HepG2 (cell line): ENCODE measurements around the gene KCTD16. TPM values are rescaled to one million over a fixed set of nuclear protein-coding genes. Genes with fewer than 3 reads are reported as not detected.

ENCODE experiments used
- ATAC-seq: fragments of 200-7000 bp; cut with Tn5 transposase; 3 replicates; pipeline ENCODE4 v1.9.1; 2020; ENCODE audit warnings: mild to moderate bottlenecking, moderate library complexity
- BruUV-seq: library from RNA; stranded (reverse); fragments of 400-500 nt; replicated peaks from 2 replicates; lab custom pipeline; 2021; lab: Mats Ljungman, UMichigan
- CTCF ChIA-PET: fragments of 300-600 bp; formaldehyde crosslinking; extraction: SDS; loops from one replicate; lab custom pipeline; 2021; ENCODE audit warnings: low total read pairs, inconsistent platforms, low intra/inter-chr PET ratio; lab: Yijun Ruan, JAX
- POLR2A ChIA-PET: fragments of 350-600 bp; sonication (Branson Sonifier 250); formaldehyde crosslinking; loops from one replicate; lab custom pipeline; 2020; ENCODE audit warnings: antibody characterized with exemption, inconsistent platforms; lab: Yijun Ruan, JAX
- DNase-seq: peaks from one replicate; pipeline ENCODE4 v3.0.0-alpha.2; 2015; ENCODE audit warnings: low spot score
- FAIRE-seq: peaks from 3 replicates; lab custom pipeline; 2011; peaks lifted over from hg19 to GRCh38; lab: Jason Lieb, UNC
- H2AFZ ChIP-seq: one replicate; pipeline ENCODE4 v1.6.1; 2011; ENCODE audit warnings: low read length, inconsistent platforms
- H3K27ac ChIP-seq: fragments of 300-600 bp; 3 replicates; pipeline ENCODE4 v1.8.0; 2011; ENCODE audit warnings: mixed run types, mild to moderate bottlenecking, mixed read lengths, low read length, inconsistent platforms; ENCODE audit not compliant: insufficient read depth; ENCODE audit errors: extremely low read length
- H3K27me3 ChIP-seq, 2 experiments: fragments of 200-600 bp in 1 of 2; 2 replicates in 1 of 2; 3 replicates in 1 of 2; pipeline versions ENCODE4 v1.6.0 to v1.8.0; 2011; ENCODE audit warnings: low read length in 2 of 2, mild to moderate bottlenecking in 2 of 2, moderate library complexity in 2 of 2, inconsistent platforms in 1 of 2; ENCODE audit not compliant: insufficient read depth in 2 of 2, control insufficient read depth in 1 of 2
- H3K36me3 ChIP-seq, 2 experiments: fragments of 200-600 bp in 1 of 2; replicated peaks in 1 of 2; 2 replicates in 1 of 2; 3 replicates in 1 of 2; pipeline versions ENCODE4 v1.5.1 to v1.8.0; 2011; ENCODE audit warnings: low read length in 2 of 2, inconsistent platforms in 1 of 2; ENCODE audit not compliant: insufficient read depth in 2 of 2, control insufficient read depth in 1 of 2
- H3K4me1 ChIP-seq: 2 replicates; pipeline ENCODE4 v1.5.1; 2012; ENCODE audit warnings: low read length, inconsistent platforms; ENCODE audit not compliant: insufficient read depth
- H3K4me2 ChIP-seq: 2 replicates; pipeline ENCODE4 v1.6.0; 2011; ENCODE audit warnings: low read depth, low read length, inconsistent platforms
- H3K4me3 ChIP-seq, 3 experiments: fragments of 200-600 bp in 1 of 3; sonication (generic), shearing (Covaris generic) in 1 of 3; replicated peaks in 1 of 3; 2 replicates each; pipeline ENCODE4 v1.5.1; 2011 to 2016; ENCODE audit warnings: low read length in 3 of 3, inconsistent platforms in 2 of 3, low read depth in 2 of 3, mild to moderate bottlenecking in 2 of 3, control low read depth in 1 of 3, mixed read lengths in 1 of 3; ENCODE audit not compliant: insufficient read depth in 1 of 3
- H3K79me2 ChIP-seq: one replicate; pipeline ENCODE4 v1.6.1; 2011; ENCODE audit warnings: low read length, inconsistent platforms; ENCODE audit not compliant: insufficient read depth
- H3K9ac ChIP-seq: 2 replicates; pipeline ENCODE4 v1.6.0; 2011; ENCODE audit warnings: mild to moderate bottlenecking, low read depth, low read length, inconsistent platforms; ENCODE audit not compliant: insufficient read depth
- H3K9me3 ChIP-seq: 2 replicates; pipeline ENCODE4 v1.5.1; 2012; ENCODE audit warnings: mild to moderate bottlenecking, low read length
- H4K20me1 ChIP-seq: 2 replicates; pipeline ENCODE4 v1.6.0; 2011; ENCODE audit warnings: inconsistent platforms, mild to moderate bottlenecking, low read length, moderate library complexity; ENCODE audit not compliant: insufficient read depth
- FOXJ3 ChIP-seq: sonication (generic); formaldehyde crosslinking; IDR thresholded peaks from 2 replicates; pipeline ENCODE4 v1.4.0; 2020; ENCODE audit warnings: missing genetic modification reagents, mild to moderate bottlenecking, borderline replicate concordance
- MYC ChIP-seq: sonication (generic); formaldehyde crosslinking; IDR thresholded peaks from 2 replicates; pipeline ENCODE4 v1.9.0; 2021; ENCODE audit warnings: missing genetic modification reagents, borderline replicate concordance
- NFE2 ChIP-seq: sonication (generic); formaldehyde crosslinking; IDR thresholded peaks from 2 replicates; pipeline ENCODE4 v1.4.0; 2020; ENCODE audit warnings: missing genetic modification reagents
- NFKB2 ChIP-seq: sonication (generic); formaldehyde crosslinking; IDR thresholded peaks from 2 replicates; pipeline ENCODE4 v1.4.0; 2020; ENCODE audit warnings: missing genetic modification reagents, borderline replicate concordance
- POLR2A ChIP-seq, 2 experiments: IDR thresholded peaks; 2 replicates each; pipeline ENCODE4 v1.6.1; 2011; ENCODE audit warnings: low read depth in 2 of 2, low read length in 2 of 2, mild to moderate bottlenecking in 1 of 2, moderate library complexity in 1 of 2; ENCODE audit not compliant: insufficient read depth in 1 of 2
- SKI ChIP-seq: fragments of 450-650 bp; IDR thresholded peaks from one replicate; pipeline ENCODE4 v1.6.1; 2018; ENCODE audit warnings: mild to moderate bottlenecking; ENCODE audit not compliant: partially characterized antibody
- TRIM24 ChIP-seq: sonication (generic); formaldehyde crosslinking; IDR thresholded peaks from 2 replicates; pipeline ENCODE4 v1.8.0; 2022; ENCODE audit warnings: mild to moderate bottlenecking, missing genetic modification reagents
- U2AF2 ChIP-seq: fragments of 200-400 bp; formaldehyde crosslinking; IDR thresholded peaks from 2 replicates; pipeline ENCODE4 v1.6.1; 2017; ENCODE audit warnings: low read depth, mild to moderate bottlenecking, low read length
- ZBTB38 ChIP-seq: sonication (generic); formaldehyde crosslinking; IDR thresholded peaks from 2 replicates; pipeline ENCODE4 v1.5.1; 2020; ENCODE audit warnings: mild to moderate bottlenecking, missing genetic modification reagents
- ZNF143 ChIP-seq: sonication (generic); formaldehyde crosslinking; IDR thresholded peaks from 2 replicates; pipeline ENCODE4 v1.4.0; 2020; ENCODE audit warnings: missing genetic modification reagents
- ZNF614 ChIP-seq: IDR thresholded peaks from 2 replicates; pipeline ENCODE4 v1.6.1; 2018; ENCODE audit warnings: missing biosample characterization, missing genetic modification reagents, inconsistent platforms, borderline replicate concordance
- WGBS: methylation state at CpG from one replicate; pipeline ENCODE4 v1.1.6; 2017; ENCODE audit warnings: low lambda C conversion rate; 5-methylcytosine and 5-hydroxymethylcytosine counted together
- in situ Hi-C: cut with HindIII; loops from 2 replicates; pipeline ENCODE4 v1.10.0; 2017; ENCODE audit warnings: low pct_unique_long_range_greater_than_20kb; ENCODE audit not compliant: extremely low pct_ligation_motif_present
- intact Hi-C: fragments of 100-400 bp; cut with micrococcal nuclease; formaldehyde crosslinking; loops from one replicate; pipeline ENCODE4 v1.10.0; 2022; ENCODE audit not compliant: unreplicated experiment
- polyA plus RNA-seq, 8 experiments: library from polyadenylated mRNA; depleted of rRNA in 3 of 8; stranded (reverse) in 7 of 8; unstranded in 1 of 8; fragments of >200 nt; fragmentation: Illumina TruSeq in 4 of 8; extraction: Trizol in 4 of 8; gene quantifications; 2 replicates each; pipeline versions ENCODE4 v1.2.1 to v1.2.3, GENCODE V29; 2011 to 2016; ENCODE audit warnings: low read depth in 4 of 8, missing spikeins in 1 of 8, mixed read lengths in 1 of 8; ENCODE audit not compliant: insufficient read depth in 1 of 8
- total RNA-seq, 5 experiments: library from RNA; depleted of rRNA; stranded (reverse); fragments of >200 nt; fragmentation: Illumina TruSeq; extraction: Trizol; gene quantifications; 2 replicates each; pipeline ENCODE4 v1.2.3, GENCODE V29; 2016; ENCODE audit warnings: low read depth in 1 of 5
- TF ChIP-seq, protein P1 (sequence below), 2 experiments: sonication (generic) in 1 of 2; formaldehyde crosslinking in 1 of 2; IDR thresholded peaks; 2 replicates each; pipeline versions ENCODE4 v1.5.1 to v1.6.1; 2011 to 2020; ENCODE audit warnings: borderline replicate concordance in 1 of 2, low read depth in 1 of 2, low read length in 1 of 2, mild to moderate bottlenecking in 1 of 2, missing genetic modification reagents in 1 of 2, moderate library complexity in 1 of 2
- TF ChIP-seq, protein P2 (sequence below): sonication (generic); formaldehyde crosslinking; IDR thresholded peaks from 2 replicates; pipeline ENCODE4 v1.4.0; 2020; ENCODE audit warnings: missing genetic modification reagents

The KCTD16 gene
- total and polyA plus RNA-seq, 2 of the 13 experiments (the other 11 are each of a cell fraction or from before 2014, with no cell fraction given), result 0.02 to 0.09 TPM

GRCh38 chr5:144126707-144127106 lies 44.0 kb upstream of the KCTD16 start:
- FAIRE-seq (no peak), ATAC-seq (no peak), DNase-seq (no peak)
- no peaks in the 10 kb centered on the region for H4K20me1 ChIP-seq
- no peak overlapping the region for H2AFZ ChIP-seq
- H3K4me2 ChIP-seq, result no peak overlapping the region
- no peaks in the 10 kb centered on the region for H3K9me3 ChIP-seq
- no peaks in the 10 kb centered on the region for H3K4me1 ChIP-seq
- no TSS peak for BruUV-seq
- WGBS, result 20% methylated on average over 2 of the region's 4 CpGs
- intact Hi-C loops, result no loop called here
- TF ChIP-seq, protein P1, sequence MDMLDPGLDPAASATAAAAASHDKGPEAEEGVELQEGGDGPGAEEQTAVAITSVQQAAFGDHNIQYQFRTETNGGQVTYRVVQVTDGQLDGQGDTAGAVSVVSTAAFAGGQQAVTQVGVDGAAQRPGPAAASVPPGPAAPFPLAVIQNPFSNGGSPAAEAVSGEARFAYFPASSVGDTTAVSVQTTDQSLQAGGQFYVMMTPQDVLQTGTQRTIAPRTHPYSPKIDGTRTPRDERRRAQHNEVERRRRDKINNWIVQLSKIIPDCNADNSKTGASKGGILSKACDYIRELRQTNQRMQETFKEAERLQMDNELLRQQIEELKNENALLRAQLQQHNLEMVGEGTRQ (IDR thresholded peaks at IDR 0.05; ENCODE audit: low read depth, low read length), result no peak
- TF ChIP-seq, protein P1 (CRISPR knock-in tag; IDR thresholded peaks at IDR 0.05; ENCODE audit: borderline replicate concordance), result no peak
- no peak for TF ChIP-seq ZNF143 (CRISPR knock-in tag)
- TF ChIP-seq NFKB2 (CRISPR knock-in tag), result no peak
- no peak for TF ChIP-seq POLR2A (IDR thresholded peaks at IDR 0.05; ENCODE audit: insufficient read depth in 1 of 2, low read depth in 2 of 2, low read length in 2 of 2)
- TF ChIP-seq U2AF2, result no peak
- TF ChIP-seq NFE2 (CRISPR knock-in tag), result no peak
- TF ChIP-seq ZNF614 (CRISPR knock-in tag), result no peak
- no peak for TF ChIP-seq ZBTB38 (CRISPR knock-in tag)
- TF ChIP-seq TRIM24 (CRISPR knock-in tag), result no peak
- TF ChIP-seq SKI, result no peak
- TF ChIP-seq FOXJ3, result no peak
- TF ChIP-seq, protein P2, sequence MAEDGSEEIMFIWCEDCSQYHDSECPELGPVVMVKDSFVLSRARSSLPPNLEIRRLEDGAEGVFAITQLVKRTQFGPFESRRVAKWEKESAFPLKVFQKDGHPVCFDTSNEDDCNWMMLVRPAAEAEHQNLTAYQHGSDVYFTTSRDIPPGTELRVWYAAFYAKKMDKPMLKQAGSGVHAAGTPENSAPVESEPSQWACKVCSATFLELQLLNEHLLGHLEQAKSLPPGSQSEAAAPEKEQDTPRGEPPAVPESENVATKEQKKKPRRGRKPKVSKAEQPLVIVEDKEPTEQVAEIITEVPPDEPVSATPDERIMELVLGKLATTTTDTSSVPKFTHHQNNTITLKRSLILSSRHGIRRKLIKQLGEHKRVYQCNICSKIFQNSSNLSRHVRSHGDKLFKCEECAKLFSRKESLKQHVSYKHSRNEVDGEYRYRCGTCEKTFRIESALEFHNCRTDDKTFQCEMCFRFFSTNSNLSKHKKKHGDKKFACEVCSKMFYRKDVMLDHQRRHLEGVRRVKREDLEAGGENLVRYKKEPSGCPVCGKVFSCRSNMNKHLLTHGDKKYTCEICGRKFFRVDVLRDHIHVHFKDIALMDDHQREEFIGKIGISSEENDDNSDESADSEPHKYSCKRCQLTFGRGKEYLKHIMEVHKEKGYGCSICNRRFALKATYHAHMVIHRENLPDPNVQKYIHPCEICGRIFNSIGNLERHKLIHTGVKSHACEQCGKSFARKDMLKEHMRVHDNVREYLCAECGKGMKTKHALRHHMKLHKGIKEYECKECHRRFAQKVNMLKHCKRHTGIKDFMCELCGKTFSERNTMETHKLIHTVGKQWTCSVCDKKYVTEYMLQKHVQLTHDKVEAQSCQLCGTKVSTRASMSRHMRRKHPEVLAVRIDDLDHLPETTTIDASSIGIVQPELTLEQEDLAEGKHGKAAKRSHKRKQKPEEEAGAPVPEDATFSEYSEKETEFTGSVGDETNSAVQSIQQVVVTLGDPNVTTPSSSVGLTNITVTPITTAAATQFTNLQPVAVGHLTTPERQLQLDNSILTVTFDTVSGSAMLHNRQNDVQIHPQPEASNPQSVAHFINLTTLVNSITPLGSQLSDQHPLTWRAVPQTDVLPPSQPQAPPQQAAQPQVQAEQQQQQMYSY, result no peak
- TF ChIP-seq MYC (CRISPR knock-in tag), result no peak
- no peak overlapping the region for H3K27ac ChIP-seq
- H3K36me3 ChIP-seq, result no peaks in the 10 kb centered on the region
- no peak overlapping the region for H3K4me3 ChIP-seq
- H3K9ac ChIP-seq, result no peak overlapping the region
- ChIA-PET CTCF (no interaction called here), POLR2A (no interaction called here)
- no peaks in the 10 kb centered on the region for H3K79me2 ChIP-seq
- in situ Hi-C loops, result no loop called here
- no peaks in the 10 kb centered on the region for H3K27me3 ChIP-seq
